Measurements from ENCODE around the gene IRF2BP1.

GRCh38 chr19:45872095-45872919 lies 13.6 kb downstream of the IRF2BP1 start:
- TF ChIP-seq PPARA (CRISPR knock-in tag; IDR thresholded peaks at IDR 0.05; ENCODE audit: borderline replicate concordance) (no peak), OSR1 (CRISPR knock-in tag; IDR thresholded peaks at IDR 0.05) (no peak), ZFP3 (CRISPR knock-in tag; IDR thresholded peaks at IDR 0.05) (no peak), ZFP30 (CRISPR knock-in tag; IDR thresholded peaks at IDR 0.05) (no peak), CSDC2 (CRISPR knock-in tag; IDR thresholded peaks at IDR 0.05) (no peak), CREB5 (CRISPR knock-in tag; IDR thresholded peaks at IDR 0.05; ENCODE audit: low read depth) (no peak), PATZ1 (CRISPR knock-in tag; IDR thresholded peaks at IDR 0.05; ENCODE audit: borderline replicate concordance) (no peak)
- TF ChIP-seq, protein P1, sequence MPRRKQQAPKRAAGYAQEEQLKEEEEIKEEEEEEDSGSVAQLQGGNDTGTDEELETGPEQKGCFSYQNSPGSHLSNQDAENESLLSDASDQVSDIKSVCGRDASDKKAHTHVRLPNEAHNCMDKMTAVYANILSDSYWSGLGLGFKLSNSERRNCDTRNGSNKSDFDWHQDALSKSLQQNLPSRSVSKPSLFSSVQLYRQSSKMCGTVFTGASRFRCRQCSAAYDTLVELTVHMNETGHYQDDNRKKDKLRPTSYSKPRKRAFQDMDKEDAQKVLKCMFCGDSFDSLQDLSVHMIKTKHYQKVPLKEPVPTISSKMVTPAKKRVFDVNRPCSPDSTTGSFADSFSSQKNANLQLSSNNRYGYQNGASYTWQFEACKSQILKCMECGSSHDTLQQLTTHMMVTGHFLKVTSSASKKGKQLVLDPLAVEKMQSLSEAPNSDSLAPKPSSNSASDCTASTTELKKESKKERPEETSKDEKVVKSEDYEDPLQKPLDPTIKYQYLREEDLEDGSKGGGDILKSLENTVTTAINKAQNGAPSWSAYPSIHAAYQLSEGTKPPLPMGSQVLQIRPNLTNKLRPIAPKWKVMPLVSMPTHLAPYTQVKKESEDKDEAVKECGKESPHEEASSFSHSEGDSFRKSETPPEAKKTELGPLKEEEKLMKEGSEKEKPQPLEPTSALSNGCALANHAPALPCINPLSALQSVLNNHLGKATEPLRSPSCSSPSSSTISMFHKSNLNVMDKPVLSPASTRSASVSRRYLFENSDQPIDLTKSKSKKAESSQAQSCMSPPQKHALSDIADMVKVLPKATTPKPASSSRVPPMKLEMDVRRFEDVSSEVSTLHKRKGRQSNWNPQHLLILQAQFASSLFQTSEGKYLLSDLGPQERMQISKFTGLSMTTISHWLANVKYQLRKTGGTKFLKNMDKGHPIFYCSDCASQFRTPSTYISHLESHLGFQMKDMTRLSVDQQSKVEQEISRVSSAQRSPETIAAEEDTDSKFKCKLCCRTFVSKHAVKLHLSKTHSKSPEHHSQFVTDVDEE (CRISPR knock-in tag; IDR thresholded peaks at IDR 0.05), result no peak

Data from SK-N-SH treated with all-trans-retinoic acid at 6 μM for 48 hours (cell line).